ENCODE data around the gene RPSA. TPM values are rescaled to one million over a fixed set of nuclear protein-coding genes. Genes with fewer than 3 reads are reported as not detected.
A peak's percentile ranks its signal among the peaks of the same experiment; 100 is the strongest.

Gene RPSA
- total RNA-seq, 2 donors from 2014 or later, result 1,584 to 1,777 TPM

DNA sequence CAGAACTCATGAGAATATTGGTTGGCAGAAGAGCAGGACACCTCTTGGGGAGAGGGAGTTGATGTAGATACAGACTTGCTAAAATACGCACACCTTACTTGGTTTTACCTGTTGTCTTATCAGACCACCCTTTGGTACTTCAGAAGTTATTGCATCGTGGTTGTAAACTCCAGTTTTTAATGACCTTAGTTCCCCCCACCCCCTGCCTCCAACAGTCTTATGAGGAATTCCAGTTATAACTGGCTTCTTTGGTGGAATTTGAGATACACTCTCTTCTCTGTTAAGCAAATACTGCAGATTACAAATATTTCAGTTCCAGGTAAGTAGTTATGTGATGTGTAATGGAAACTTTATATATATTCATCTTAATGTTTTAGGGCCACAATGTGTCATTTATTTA lies 18.4 kb upstream of the RPSA start:
- peaks cover 1% of the 10 kb centered on the region for H3K27me3 Mint-ChIP-seq (ENCODE audit: insufficient read depth)
- DNase-seq, result no peak
- peaks cover 38% of the 10 kb centered on the region for H3K36me3 Mint-ChIP-seq (ENCODE audit: low read depth)
- H3K4me1 Mint-ChIP-seq, result peaks cover 29% of the 10 kb centered on the region
- no peak overlapping the region for H3K27ac Mint-ChIP-seq
- Histone ChIP-seq H3K27ac (ENCODE audit: low read depth, low read length) (no peak overlapping the region), H3K36me3 (ENCODE audit: control insufficient read depth, insufficient read depth, low read length) (peaks cover 42% of the 10 kb centered on the region), H3K9me3 (ENCODE audit: control insufficient read depth, low read length) (no peaks in the 10 kb centered on the region), H3K27me3 (ENCODE audit: control insufficient read depth, insufficient read depth, low read length, poor library complexity, severe bottlenecking) (no peaks in the 10 kb centered on the region), H3K4me3 (ENCODE audit: low read length) (no peak overlapping the region), H3K9ac (ENCODE audit: extremely low read depth, low read length, poor library complexity, severe bottlenecking) (no peak overlapping the region), H3K4me1 (ENCODE audit: control insufficient read depth, insufficient read depth, low read length) (no peaks in the 10 kb centered on the region)
- TF ChIP-seq, protein P1, sequence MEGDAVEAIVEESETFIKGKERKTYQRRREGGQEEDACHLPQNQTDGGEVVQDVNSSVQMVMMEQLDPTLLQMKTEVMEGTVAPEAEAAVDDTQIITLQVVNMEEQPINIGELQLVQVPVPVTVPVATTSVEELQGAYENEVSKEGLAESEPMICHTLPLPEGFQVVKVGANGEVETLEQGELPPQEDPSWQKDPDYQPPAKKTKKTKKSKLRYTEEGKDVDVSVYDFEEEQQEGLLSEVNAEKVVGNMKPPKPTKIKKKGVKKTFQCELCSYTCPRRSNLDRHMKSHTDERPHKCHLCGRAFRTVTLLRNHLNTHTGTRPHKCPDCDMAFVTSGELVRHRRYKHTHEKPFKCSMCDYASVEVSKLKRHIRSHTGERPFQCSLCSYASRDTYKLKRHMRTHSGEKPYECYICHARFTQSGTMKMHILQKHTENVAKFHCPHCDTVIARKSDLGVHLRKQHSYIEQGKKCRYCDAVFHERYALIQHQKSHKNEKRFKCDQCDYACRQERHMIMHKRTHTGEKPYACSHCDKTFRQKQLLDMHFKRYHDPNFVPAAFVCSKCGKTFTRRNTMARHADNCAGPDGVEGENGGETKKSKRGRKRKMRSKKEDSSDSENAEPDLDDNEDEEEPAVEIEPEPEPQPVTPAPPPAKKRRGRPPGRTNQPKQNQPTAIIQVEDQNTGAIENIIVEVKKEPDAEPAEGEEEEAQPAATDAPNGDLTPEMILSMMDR (conservative IDR thresholded peaks at IDR 0.05), result no peak
- no peak overlapping the region for H3K4me3 Mint-ChIP-seq
- H3K9me3 Mint-ChIP-seq, result no peaks in the 10 kb centered on the region
- WGBS, 2 experiments (ENCODE audit: insufficient coverage in 1 of 2, insufficient read length in 1 of 2), result 94 to 95% methylated on average over 2 of the region's 2 CpGs

DNA sequence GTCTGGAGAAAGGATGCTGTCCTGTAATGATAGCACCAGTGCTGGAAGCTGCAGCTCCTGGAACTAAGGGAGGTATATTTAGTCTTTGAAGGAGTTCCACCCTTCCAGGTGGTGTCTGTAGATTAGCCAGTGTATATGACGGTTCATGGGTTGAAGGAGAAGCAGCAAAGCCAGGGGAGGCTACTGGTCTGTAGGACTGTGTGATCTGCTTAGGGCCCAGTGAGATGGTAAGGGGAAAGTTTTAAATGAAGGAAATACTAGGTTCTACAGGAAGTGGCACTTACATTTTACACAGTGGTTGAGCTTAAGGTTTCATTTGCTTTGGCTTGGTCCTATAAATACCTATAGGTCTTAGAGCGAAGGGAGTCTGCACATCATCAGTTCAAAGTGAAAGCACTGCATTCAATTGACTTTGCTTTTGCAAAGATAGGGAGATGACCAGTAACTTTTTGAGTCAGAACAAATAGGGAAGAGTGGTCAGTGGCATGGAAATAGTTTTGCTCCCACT lies 17.7 kb upstream of the RPSA start:
- H3K27me3 ChIP-seq (ENCODE audit: control insufficient read depth, insufficient read depth, low read length, poor library complexity, severe bottlenecking), result no peaks in the 10 kb centered on the region
- H3K9me3 ChIP-seq (ENCODE audit: control insufficient read depth, low read length), result no peaks in the 10 kb centered on the region
- peaks cover 49% of the 10 kb centered on the region for H3K36me3 ChIP-seq (ENCODE audit: control insufficient read depth, insufficient read depth, low read length)
- no peak overlapping the region for H3K4me3 ChIP-seq (ENCODE audit: low read length)
- H3K4me1 ChIP-seq (ENCODE audit: control insufficient read depth, insufficient read depth, low read length), result no peaks in the 10 kb centered on the region
- peaks cover 43% of the 10 kb centered on the region for H3K36me3 Mint-ChIP-seq (ENCODE audit: low read depth)
- H3K4me3 Mint-ChIP-seq, result no peak overlapping the region
- WGBS, 2 experiments (ENCODE audit: insufficient coverage in 1 of 2, insufficient read length in 1 of 2), result 95 to 100% methylated on average over 2 of the region's 2 CpGs
- peak overlapping the region; percentile 35 for H3K27ac Mint-ChIP-seq
- no peak overlapping the region for H3K27ac ChIP-seq (ENCODE audit: low read depth, low read length)
- DNase-seq, result no peak
- H3K27me3 Mint-ChIP-seq (ENCODE audit: insufficient read depth), result no peaks in the 10 kb centered on the region
- H3K9ac ChIP-seq (ENCODE audit: extremely low read depth, low read length, poor library complexity, severe bottlenecking), result no peak overlapping the region
- H3K4me1 Mint-ChIP-seq, result peaks cover 29% of the 10 kb centered on the region
- TF ChIP-seq, protein P1 (conservative IDR thresholded peaks at IDR 0.05), result no peak
- no peaks in the 10 kb centered on the region for H3K9me3 Mint-ChIP-seq

DNA sequence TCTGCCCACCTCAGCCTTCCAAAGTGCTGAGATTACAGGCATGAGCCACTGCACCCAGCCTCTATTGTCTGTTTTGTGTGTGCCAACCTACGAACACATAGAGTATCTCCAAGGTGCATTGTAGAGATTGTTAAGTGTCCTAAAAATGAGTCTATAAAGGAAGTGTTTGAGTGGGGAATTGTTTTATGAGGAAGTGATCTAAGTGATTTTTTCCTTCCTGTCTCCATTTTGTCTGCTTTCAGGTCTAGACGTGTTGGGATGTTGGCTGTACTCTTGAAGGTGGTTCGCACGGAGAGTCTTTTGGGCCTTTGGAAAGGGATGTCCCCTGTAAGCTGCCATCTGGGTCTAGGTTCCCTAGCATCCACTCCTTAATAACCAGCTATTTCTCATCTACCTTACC lies 16.3 kb upstream of the RPSA start:
- WGBS, 2 experiments (ENCODE audit: insufficient coverage in 1 of 2, insufficient read length in 1 of 2), result 95 to 100% methylated on average over 1 to 4 of the region's 4 CpGs
- Mint-ChIP-seq H3K27ac (no peak overlapping the region), H3K4me1 (peaks cover 20% of the 10 kb centered on the region), H3K9me3 (no peaks in the 10 kb centered on the region), H3K4me3 (no peak overlapping the region), H3K36me3 (ENCODE audit: low read depth) (peaks cover 57% of the 10 kb centered on the region), H3K27me3 (ENCODE audit: insufficient read depth) (no peaks in the 10 kb centered on the region)
- Histone ChIP-seq H3K27ac (ENCODE audit: low read depth, low read length) (no peak overlapping the region), H3K9ac (ENCODE audit: extremely low read depth, low read length, poor library complexity, severe bottlenecking) (no peak overlapping the region), H3K4me3 (ENCODE audit: low read length) (no peak overlapping the region), H3K4me1 (ENCODE audit: control insufficient read depth, insufficient read depth, low read length) (no peaks in the 10 kb centered on the region), H3K36me3 (ENCODE audit: control insufficient read depth, insufficient read depth, low read length) (peaks cover 62% of the 10 kb centered on the region), H3K9me3 (ENCODE audit: control insufficient read depth, low read length) (no peaks in the 10 kb centered on the region), H3K27me3 (ENCODE audit: control insufficient read depth, insufficient read depth, low read length, poor library complexity, severe bottlenecking) (no peaks in the 10 kb centered on the region)
- TF ChIP-seq, protein P1 (conservative IDR thresholded peaks at IDR 0.05), result no peak
- no peak for DNase-seq
